ENCODE data around the gene TSPAN9. TPM values are rescaled to one million over a fixed set of nuclear protein-coding genes. Genes with fewer than 3 reads are reported as not detected.

The TSPAN9 gene
- total RNA-seq, 1 donor = 3.5 TPM

Other genes with a start within 250 kb of the TSPAN9 start
- not detected for gene NRIP2, start 242.3 kb upstream of the TSPAN9 start, total RNA-seq
- gene TEX52, start 220.3 kb upstream of the TSPAN9 start, total RNA-seq = not detected
- gene FOXM1, start 200.2 kb upstream of the TSPAN9 start, total RNA-seq = 0.84 TPM
- 31.0 TPM for gene RHNO1, start 200.2 kb upstream of the TSPAN9 start, total RNA-seq
- gene TULP3, start 186.5 kb upstream of the TSPAN9 start, total RNA-seq = 4.4 TPM
- not detected for gene TEAD4, start 118.0 kb upstream of the TSPAN9 start, total RNA-seq